ENCODE measurements around the gene AKAP10.

GRCh38 chr17:19948116-19948943, 29.3 kb downstream of the AKAP10 start:
- TF ChIP-seq CTCF (IDR thresholded peaks at IDR 0.05): no peak
- no peak for TF ChIP-seq ZFX (IDR thresholded peaks at IDR 0.05; ENCODE audit: borderline replicate concordance)

All from 22Rv1 (cell line).